Measurements from ENCODE around the gene RAD51B. TPM values are rescaled to one million over a fixed set of nuclear protein-coding genes. Genes with fewer than 3 reads are reported as not detected.

The RAD51B gene
- total and polyA plus RNA-seq, 2 of the 13 experiments (the other 11 are each of a cell fraction or from before 2014, with no cell fraction given), result 7.0 to 9.5 TPM

- no peak for ATAC-seq
- no peak overlapping the region for H3K9ac ChIP-seq (ENCODE audit: insufficient read depth, low read depth, low read length)
- TF ChIP-seq SRSF4 (IDR thresholded peaks at IDR 0.05; ENCODE audit: low read depth, low read length, poor library complexity, severe bottlenecking) (no peak), E2F2 (CRISPR knock-in tag; IDR thresholded peaks at IDR 0.05; ENCODE audit: borderline replicate concordance) (no peak), ZSCAN12 (CRISPR knock-in tag; IDR thresholded peaks at IDR 0.05) (no peak), ZNF782 (CRISPR knock-in tag; IDR thresholded peaks at IDR 0.05; ENCODE audit: borderline replicate concordance) (no peak), MEIS1 (CRISPR knock-in tag; IDR thresholded peaks at IDR 0.05; ENCODE audit: borderline replicate concordance) (no peak), MAFG (CRISPR knock-in tag; IDR thresholded peaks at IDR 0.05) (no peak), ARHGAP35 (CRISPR knock-in tag; IDR thresholded peaks at IDR 0.05; ENCODE audit: borderline replicate concordance) (no peak), ZEB1 (IDR thresholded peaks at IDR 0.05; ENCODE audit: insufficient replicate concordance, low read depth) (no peak), ZZZ3 (CRISPR knock-in tag; IDR thresholded peaks at IDR 0.05; ENCODE audit: borderline replicate concordance) (no peak), ZKSCAN1 (IDR thresholded peaks at IDR 0.05; ENCODE audit: low read length) (no peak), NONO (IDR thresholded peaks at IDR 0.05) (no peak), NONO (CRISPR knock-in tag; conservative IDR thresholded peaks at IDR 0.05) (no peak)
- H3K27ac ChIP-seq (ENCODE audit: extremely low read length, insufficient read depth, low read length), result no peak overlapping the region
- in situ Hi-C loops (cut with HindIII; ENCODE audit: extremely low pct_ligation_motif_present, low pct_unique_long_range_greater_than_20kb), result no loop called here
- H3K9me3 ChIP-seq (ENCODE audit: low read length), result no peaks in the 10 kb centered on the region
- no peaks in the 10 kb centered on the region for H4K20me1 ChIP-seq (ENCODE audit: insufficient read depth, low read length)
- no peaks in the 10 kb centered on the region for H3K36me3 ChIP-seq (replicated peaks in 1 of 2; ENCODE audit: control insufficient read depth in 1 of 2, insufficient read depth in 2 of 2, low read length in 2 of 2)
- ChIA-PET POLR2A (no interaction called here), CTCF (ENCODE audit: low intra/inter-chr PET ratio, low total read pairs) (no interaction called here)
- H3K4me3 ChIP-seq (replicated peaks in 1 of 3; ENCODE audit: insufficient read depth in 1 of 3, low read depth in 2 of 3, low read length in 3 of 3), result no peak overlapping the region
- 97% methylated on average over 3 of the region's 3 CpGs for WGBS (ENCODE audit: low lambda C conversion rate)
- BruUV-seq (replicated peaks), result no TSS peak
- peaks cover 27% of the 10 kb centered on the region for H3K4me1 ChIP-seq (ENCODE audit: insufficient read depth, low read length)
- no peak overlapping the region for H2AFZ ChIP-seq (ENCODE audit: low read length)
- FAIRE-seq, result no peak
- intact Hi-C loops (cut with micrococcal nuclease; ENCODE audit: unreplicated experiment), result no loop called here
- no peak for DNase-seq (ENCODE audit: low spot score)
- H3K79me2 ChIP-seq (ENCODE audit: insufficient read depth, low read length), result no peaks in the 10 kb centered on the region
- H3K4me2 ChIP-seq (ENCODE audit: low read depth, low read length), result no peak overlapping the region
- no peaks in the 10 kb centered on the region for H3K27me3 ChIP-seq (ENCODE audit: control insufficient read depth in 1 of 2, insufficient read depth in 2 of 2, low read length in 2 of 2)
Observed at GRCh38 chr14:68315081-68315480, 495.5 kb downstream of the RAD51B start.

Measured in HepG2 (cell line).